ENCODE data around the gene DGKH.

DGKH gene

DNA sequence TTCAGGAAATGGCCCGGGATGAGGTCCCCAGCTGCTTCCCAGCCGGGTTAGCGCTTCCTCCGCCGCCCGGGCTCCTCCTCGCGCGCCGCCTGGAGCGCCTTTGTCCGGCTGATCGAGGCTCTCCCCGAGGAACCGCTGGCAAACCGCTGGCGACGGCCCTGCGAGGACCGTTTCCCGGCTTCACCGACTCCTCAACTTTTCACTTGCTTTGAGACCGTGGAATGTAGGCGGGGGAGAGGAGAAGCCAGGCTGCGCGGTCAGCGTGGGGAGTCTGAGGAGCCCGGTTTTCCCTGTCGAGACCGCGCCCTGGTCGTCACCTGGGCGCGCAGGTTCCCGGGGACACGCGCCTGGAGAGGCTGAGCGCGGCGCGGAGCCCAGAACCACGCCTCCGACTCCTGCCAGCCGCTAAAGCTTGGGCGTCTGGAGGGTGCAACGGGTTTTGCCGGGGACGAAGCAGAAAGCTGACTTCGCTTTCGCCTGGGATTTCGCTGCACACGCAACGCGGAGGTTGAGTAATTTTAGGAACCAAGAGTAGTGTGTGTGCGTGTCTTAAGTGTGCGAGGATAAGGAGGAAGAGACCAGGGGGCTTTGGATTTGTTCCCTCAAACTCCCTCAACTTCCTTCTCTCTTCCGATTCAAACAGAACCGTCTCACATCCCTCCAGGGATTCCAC is 7.3 kb upstream of the DGKH start:
- peak; percentile 27 to 67 (median 64) for DNase-seq
- no peak overlapping the region for H3K27ac ChIP-seq (ENCODE audit: insufficient read depth in 1 of 2, low read depth in 1 of 2, low read length in 2 of 2, poor library complexity in 1 of 2, severe bottlenecking in 2 of 2)

GRCh38 chr13:42041684-42042035 is 6.8 kb upstream of the DGKH start:
- WGBS (ENCODE audit: insufficient coverage): 10% methylated on average over 16 of the region's 16 CpGs
- H3K36me3 ChIP-seq (ENCODE audit: control insufficient read depth in 4 of 4, insufficient read depth in 4 of 4, low read length in 3 of 4): no peaks in the 10 kb centered on the region
- peaks cover 7 to 59% (median 26%) of the 10 kb centered on the region in 5 experiments for H3K27me3 ChIP-seq (replicated peaks in 2 of 5; ENCODE audit: control insufficient read depth in 4 of 5, insufficient read depth in 5 of 5, low read length in 4 of 5)
- peak overlapping the region in 6 of 7 experiments; percentile 81 to 94 (median 82) for H3K4me3 ChIP-seq (ENCODE audit: control insufficient read depth in 1 of 7, extremely low read depth in 1 of 7, insufficient read depth in 4 of 7, low read depth in 2 of 7, low read length in 6 of 7)
- DNase-seq: peak in 2 of 3 donors; percentile 17 to 33
- ChIA-PET CTCF (interaction anchor here (1.0 kb wide), 1 partner anchor 373 kb away, joined by 3 read pairs; no protein-coding TSS in a partner anchor), POLR2A (no interaction called here)
- peaks cover 0 to 2% (median 0%) of the 10 kb centered on the region in 5 experiments for H3K9me3 ChIP-seq (ENCODE audit: control extremely low read depth in 1 of 5, control insufficient read depth in 4 of 5, insufficient read depth in 2 of 5, low read depth in 1 of 5, low read length in 4 of 5)
- H3K4me1 ChIP-seq (ENCODE audit: control extremely low read depth in 1 of 4, control insufficient read depth in 4 of 4, insufficient read depth in 4 of 4, low read length in 3 of 4): peaks cover 4 to 23% (median 19%) of the 10 kb centered on the region in 4 experiments
- no peak overlapping the region for H3K27ac ChIP-seq (ENCODE audit: insufficient read depth in 1 of 2, low read depth in 1 of 2, low read length in 2 of 2, poor library complexity in 1 of 2, severe bottlenecking in 2 of 2)

More for the DNA sequence above, 7.3 kb upstream of the DGKH start:
- H3K4me3 ChIP-seq (ENCODE audit: control insufficient read depth in 1 of 7, extremely low read depth in 1 of 7, insufficient read depth in 4 of 7, low read depth in 2 of 7, low read length in 6 of 7): peak overlapping the region; percentile 36 to 94 (median 82)
- WGBS (ENCODE audit: insufficient coverage): 0% methylated on average over 40 of the region's 58 CpGs
- peaks cover 4 to 23% (median 19%) of the 10 kb centered on the region in 4 experiments for H3K4me1 ChIP-seq (ENCODE audit: control extremely low read depth in 1 of 4, control insufficient read depth in 4 of 4, insufficient read depth in 4 of 4, low read length in 3 of 4)
- no peaks in the 10 kb centered on the region for H3K36me3 ChIP-seq (ENCODE audit: control insufficient read depth in 4 of 4, insufficient read depth in 4 of 4, low read length in 3 of 4)
- CTCF ChIA-PET: interaction anchor here (1.0 kb wide), 1 partner anchor 373 kb away, joined by 3 read pairs; no protein-coding TSS in a partner anchor
- H3K9me3 ChIP-seq (ENCODE audit: control extremely low read depth in 1 of 5, control insufficient read depth in 4 of 5, insufficient read depth in 2 of 5, low read depth in 1 of 5, low read length in 4 of 5): peaks cover 0 to 3% (median 0%) of the 10 kb centered on the region in 5 experiments
- POLR2A ChIA-PET: no interaction called here
- peaks cover 3 to 55% (median 23%) of the 10 kb centered on the region in 5 experiments for H3K27me3 ChIP-seq (replicated peaks in 2 of 5; ENCODE audit: control insufficient read depth in 4 of 5, insufficient read depth in 5 of 5, low read length in 4 of 5)

DNA sequence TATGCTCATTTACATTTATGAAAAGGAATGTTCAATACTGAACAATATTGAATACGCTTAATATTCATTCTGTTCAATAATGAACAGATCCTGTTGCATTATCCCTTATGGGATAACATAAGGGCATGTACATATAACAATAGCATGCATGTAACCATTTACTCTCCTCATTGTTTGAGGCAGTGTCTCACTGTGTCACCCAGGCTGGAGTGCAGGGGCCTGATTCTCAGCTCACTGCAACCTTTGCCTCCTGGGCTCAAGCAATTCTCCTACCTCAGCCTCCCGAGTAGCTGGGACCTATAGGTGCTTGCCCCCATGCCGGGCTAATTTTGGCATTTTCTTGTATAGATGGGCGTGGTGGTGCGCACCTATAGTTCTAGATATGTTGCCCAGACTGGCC is 4.8 kb upstream of the DGKH start:
- H3K9me3 ChIP-seq (ENCODE audit: control extremely low read depth in 1 of 5, control insufficient read depth in 4 of 5, insufficient read depth in 2 of 5, low read depth in 1 of 5, low read length in 4 of 5): no peaks in the 10 kb centered on the region
- WGBS (ENCODE audit: insufficient coverage): 100% methylated on average over 2 of the region's 5 CpGs
- peaks cover 7 to 72% (median 36%) of the 10 kb centered on the region in 5 experiments for H3K27me3 ChIP-seq (replicated peaks in 2 of 5; ENCODE audit: control insufficient read depth in 4 of 5, insufficient read depth in 5 of 5, low read length in 4 of 5)
- H3K36me3 ChIP-seq (ENCODE audit: control insufficient read depth in 4 of 4, insufficient read depth in 4 of 4, low read length in 3 of 4): no peaks in the 10 kb centered on the region
- H3K4me1 ChIP-seq (ENCODE audit: control extremely low read depth in 1 of 4, control insufficient read depth in 4 of 4, insufficient read depth in 4 of 4, low read length in 3 of 4): peaks cover 4 to 32% (median 29%) of the 10 kb centered on the region in 4 experiments
- H3K27ac ChIP-seq (ENCODE audit: insufficient read depth in 1 of 2, low read depth in 1 of 2, low read length in 2 of 2, poor library complexity in 1 of 2, severe bottlenecking in 2 of 2): no peak overlapping the region
- ChIA-PET CTCF (no interaction called here), POLR2A (no interaction called here)
- no peak for DNase-seq
- H3K4me3 ChIP-seq (ENCODE audit: control insufficient read depth in 1 of 7, extremely low read depth in 1 of 7, insufficient read depth in 4 of 7, low read depth in 2 of 7, low read length in 6 of 7): no peak overlapping the region

DNA sequence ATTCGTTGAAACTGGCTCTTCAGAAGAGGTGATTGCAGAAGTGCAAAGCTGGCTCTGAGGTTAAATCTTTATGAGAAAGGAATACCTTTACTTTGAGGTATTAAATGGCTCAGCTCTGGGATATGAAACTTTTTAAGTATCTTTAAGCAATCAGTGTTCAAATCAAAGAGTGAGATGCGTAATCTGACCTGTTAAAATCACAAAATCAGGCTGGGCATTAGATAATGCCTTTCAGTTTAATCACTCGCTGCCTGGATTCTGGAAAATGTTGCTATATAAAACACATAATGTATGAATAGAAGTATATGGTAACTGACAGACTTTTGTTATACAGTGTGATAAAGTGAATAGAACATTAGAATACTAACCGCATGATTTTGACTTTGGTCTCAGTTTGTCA is 2.0 kb upstream of the DGKH start:
- ChIA-PET POLR2A (no interaction called here), CTCF (interaction anchor here (1.0 kb wide), 1 partner anchor 94 kb away, joined by 3 read pairs; no protein-coding TSS in a partner anchor)
- H3K27me3 ChIP-seq (replicated peaks in 2 of 5; ENCODE audit: control insufficient read depth in 4 of 5, insufficient read depth in 5 of 5, low read length in 4 of 5): peaks cover 7 to 74% (median 39%) of the 10 kb centered on the region in 5 experiments
- H3K4me3 ChIP-seq (ENCODE audit: control insufficient read depth in 1 of 7, extremely low read depth in 1 of 7, insufficient read depth in 4 of 7, low read depth in 2 of 7, low read length in 6 of 7): no peak overlapping the region
- DNase-seq: no peak
- 86% methylated on average over 1 of the region's 4 CpGs for WGBS (ENCODE audit: insufficient coverage)
- H3K27ac ChIP-seq (ENCODE audit: insufficient read depth in 1 of 2, low read depth in 1 of 2, low read length in 2 of 2, poor library complexity in 1 of 2, severe bottlenecking in 2 of 2): no peak overlapping the region
- H3K9me3 ChIP-seq (ENCODE audit: control extremely low read depth in 1 of 5, control insufficient read depth in 4 of 5, insufficient read depth in 2 of 5, low read depth in 1 of 5, low read length in 4 of 5): no peaks in the 10 kb centered on the region
- no peaks in the 10 kb centered on the region for H3K36me3 ChIP-seq (ENCODE audit: control insufficient read depth in 4 of 4, insufficient read depth in 4 of 4, low read length in 3 of 4)
- peaks cover 3 to 26% (median 21%) of the 10 kb centered on the region in 4 experiments for H3K4me1 ChIP-seq (ENCODE audit: control extremely low read depth in 1 of 4, control insufficient read depth in 4 of 4, insufficient read depth in 4 of 4, low read length in 3 of 4)

DNA sequence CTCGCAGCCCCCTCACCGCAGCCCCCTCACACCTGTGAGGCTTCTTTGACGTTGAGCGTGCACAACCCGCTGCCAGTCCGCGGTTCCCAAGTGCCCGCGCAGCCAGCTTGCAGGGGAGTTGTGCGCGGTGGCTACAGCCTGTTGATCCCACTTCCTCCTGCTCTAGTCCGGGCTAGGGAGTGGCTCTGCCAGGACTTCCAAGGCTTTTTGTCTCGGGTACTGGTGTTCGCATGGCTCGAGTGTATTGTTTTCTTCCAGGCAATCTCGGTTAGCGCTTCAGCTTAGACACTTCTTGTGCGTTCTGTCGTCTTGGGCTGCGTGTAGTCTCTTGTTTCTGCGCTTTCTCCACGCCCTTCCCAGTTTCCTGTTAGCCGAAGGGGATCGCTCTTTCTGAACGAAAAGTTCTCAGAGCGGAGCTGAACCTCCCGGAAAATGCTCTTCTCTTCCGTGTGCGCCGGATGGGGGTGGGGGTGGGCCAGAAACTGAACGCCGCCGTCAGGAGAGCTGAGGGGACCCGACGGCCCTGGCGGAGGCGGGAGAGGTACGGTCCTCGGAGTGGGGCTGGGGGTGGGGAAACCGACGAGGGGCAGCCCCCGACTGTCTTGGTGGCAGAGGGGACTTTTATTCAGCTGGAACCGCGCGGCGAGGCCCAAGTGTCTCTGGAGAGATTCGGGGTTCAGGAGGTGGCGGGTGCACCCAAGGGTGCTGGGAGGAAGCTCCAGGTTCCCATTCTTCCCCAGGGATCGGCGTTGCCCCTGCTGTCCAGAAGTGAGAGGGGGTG is 697 bp upstream of the DGKH start:
- DNase-seq: peak in 2 of 3 donors; percentile 44 to 53
- H3K27ac ChIP-seq (ENCODE audit: insufficient read depth in 1 of 2, low read depth in 1 of 2, low read length in 2 of 2, poor library complexity in 1 of 2, severe bottlenecking in 2 of 2): no peak overlapping the region

GRCh38 chr13:42048684-42049453 is 421 bp downstream of the DGKH start:
- 0% methylated on average over 60 of the region's 91 CpGs for WGBS (ENCODE audit: insufficient coverage)
- H3K27me3 ChIP-seq (replicated peaks in 2 of 5; ENCODE audit: control insufficient read depth in 4 of 5, insufficient read depth in 5 of 5, low read length in 4 of 5): peaks cover 5 to 53% (median 26%) of the 10 kb centered on the region in 5 experiments
- ChIA-PET CTCF (interaction anchor here (1.4 kb wide), 1 partner anchor 8 kb away, joined by 3 read pairs; no protein-coding TSS in a partner anchor), POLR2A (no interaction called here)
- peak overlapping the region; percentile 62 to 84 (median 74) for H3K4me3 ChIP-seq (ENCODE audit: control insufficient read depth in 1 of 7, extremely low read depth in 1 of 7, insufficient read depth in 4 of 7, low read depth in 2 of 7, low read length in 6 of 7)
- no peaks in the 10 kb centered on the region for H3K36me3 ChIP-seq (ENCODE audit: control insufficient read depth in 4 of 4, insufficient read depth in 4 of 4, low read length in 3 of 4)
- H3K27ac ChIP-seq (ENCODE audit: insufficient read depth in 1 of 2, low read depth in 1 of 2, low read length in 2 of 2, poor library complexity in 1 of 2, severe bottlenecking in 2 of 2): no peak overlapping the region
- H3K4me1 ChIP-seq (ENCODE audit: control extremely low read depth in 1 of 4, control insufficient read depth in 4 of 4, insufficient read depth in 4 of 4, low read length in 3 of 4): peaks cover 3 to 21% (median 16%) of the 10 kb centered on the region in 4 experiments
- DNase-seq: peak in 2 of 3 donors; percentile 43 to 50
- no peaks in the 10 kb centered on the region for H3K9me3 ChIP-seq (ENCODE audit: control extremely low read depth in 1 of 5, control insufficient read depth in 4 of 5, insufficient read depth in 2 of 5, low read depth in 1 of 5, low read length in 4 of 5)

More for the DNA sequence above, 697 bp upstream of the DGKH start:
- ChIA-PET CTCF (interaction anchor here (1.4 kb wide), 1 partner anchor 9 kb away, joined by 3 read pairs; no protein-coding TSS in a partner anchor), POLR2A (no interaction called here)
- Histone ChIP-seq H3K27me3 (replicated peaks in 2 of 5; ENCODE audit: control insufficient read depth in 4 of 5, insufficient read depth in 5 of 5, low read length in 4 of 5) (peaks cover 7 to 61% (median 29%) of the 10 kb centered on the region in 5 experiments), H3K36me3 (ENCODE audit: control insufficient read depth in 4 of 4, insufficient read depth in 4 of 4, low read length in 3 of 4) (no peaks in the 10 kb centered on the region), H3K9me3 (ENCODE audit: control extremely low read depth in 1 of 5, control insufficient read depth in 4 of 5, insufficient read depth in 2 of 5, low read depth in 1 of 5, low read length in 4 of 5) (no peaks in the 10 kb centered on the region), H3K4me3 (ENCODE audit: control insufficient read depth in 1 of 7, extremely low read depth in 1 of 7, insufficient read depth in 4 of 7, low read depth in 2 of 7, low read length in 6 of 7) (peak overlapping the region; percentile 60 to 76 (median 74)), H3K4me1 (ENCODE audit: control extremely low read depth in 1 of 4, control insufficient read depth in 4 of 4, insufficient read depth in 4 of 4, low read length in 3 of 4) (peaks cover 3 to 21% (median 16%) of the 10 kb centered on the region in 4 experiments)
- whole genome bisulfite sequencing (ENCODE audit: insufficient coverage): 1% methylated on average over 25 of the region's 50 CpGs
